GM11168 (cell line): ENCODE measurements around the gene EEFSEC.
"Not testable (repeated sequence)": the region's sequence is repeated elsewhere in the genome, so short reads cannot be mapped to it uniquely, and the experiment has no call there.

ENCODE experiments used
- in situ Hi-C: fragments of 300-500 bp; cut with MboI; formaldehyde crosslinking; loops from one replicate; pipeline ENCODE4 v1.12.0; 2022; ENCODE audit warnings: low sequenced_read_pairs; ENCODE audit not compliant: unreplicated experiment

Gene EEFSEC

GRCh38 chr3:128151758-128152274 is 1.5 kb upstream of the EEFSEC start:
- in situ Hi-C loops, result no loop called here

- in situ Hi-C loops, result no loop called here
These were observed 694 bp upstream of the EEFSEC start for GRCh38 chr3:128152419-128153155.

DNA sequence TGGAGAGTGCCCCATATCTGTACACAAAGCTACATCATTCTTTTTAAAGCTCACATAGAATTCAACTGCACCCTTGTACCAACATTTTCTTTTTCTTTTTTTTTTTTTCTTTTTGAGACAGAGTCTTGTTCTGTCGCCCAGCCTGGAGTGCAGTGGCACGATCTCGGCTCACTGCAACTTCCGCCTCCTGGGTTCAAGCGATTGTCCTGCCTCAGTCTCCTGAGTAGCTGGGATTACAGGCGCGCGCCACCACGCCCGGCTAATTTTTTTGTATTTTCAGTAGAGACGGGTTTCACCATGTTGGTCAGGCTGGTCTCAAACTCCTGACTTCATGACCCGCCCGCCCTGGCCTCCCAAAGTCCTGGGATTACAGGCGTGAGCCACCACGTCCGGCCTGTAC is 1.1 kb downstream of the EEFSEC start:
- in situ Hi-C loops, result not testable (repeated sequence)

GRCh38 chr3:128155616-128156360 is 2.5 kb downstream of the EEFSEC start:
- in situ Hi-C loops, result no loop called here

GRCh38 chr3:128160661-128161060 is 7.4 kb downstream of the EEFSEC start:
- in situ Hi-C loops, result no loop called here

- in situ Hi-C loops, result no loop called here
These were observed 10.2 kb downstream of the EEFSEC start for GRCh38 chr3:128163432-128163831.

DNA sequence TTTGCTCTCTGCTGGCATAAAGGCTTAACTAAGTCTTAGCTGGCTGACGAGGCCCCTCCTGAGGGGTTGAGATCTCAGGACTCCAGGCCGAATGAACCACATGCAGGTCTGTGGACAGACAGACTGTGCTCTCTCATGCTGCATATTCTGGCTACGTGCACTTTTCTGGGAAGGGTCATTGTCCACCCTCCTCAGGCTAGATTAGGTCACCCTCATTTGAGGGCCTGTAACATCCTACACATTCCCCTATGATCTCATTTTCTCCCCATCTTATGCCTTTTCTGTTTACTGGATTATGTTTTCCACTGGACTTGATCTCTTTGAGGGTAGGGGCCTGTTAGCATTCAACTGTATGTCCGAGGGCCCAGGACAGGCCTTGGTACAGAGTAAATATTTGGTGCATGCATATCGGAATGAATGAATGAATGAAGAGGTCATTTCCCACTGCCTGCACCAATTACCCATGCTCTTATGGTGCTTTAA is 13.7 kb downstream of the EEFSEC start:
- in situ Hi-C loops, result no loop called here

GRCh38 chr3:128167646-128167972 is 14.3 kb downstream of the EEFSEC start:
- in situ Hi-C loops, result no loop called here

DNA sequence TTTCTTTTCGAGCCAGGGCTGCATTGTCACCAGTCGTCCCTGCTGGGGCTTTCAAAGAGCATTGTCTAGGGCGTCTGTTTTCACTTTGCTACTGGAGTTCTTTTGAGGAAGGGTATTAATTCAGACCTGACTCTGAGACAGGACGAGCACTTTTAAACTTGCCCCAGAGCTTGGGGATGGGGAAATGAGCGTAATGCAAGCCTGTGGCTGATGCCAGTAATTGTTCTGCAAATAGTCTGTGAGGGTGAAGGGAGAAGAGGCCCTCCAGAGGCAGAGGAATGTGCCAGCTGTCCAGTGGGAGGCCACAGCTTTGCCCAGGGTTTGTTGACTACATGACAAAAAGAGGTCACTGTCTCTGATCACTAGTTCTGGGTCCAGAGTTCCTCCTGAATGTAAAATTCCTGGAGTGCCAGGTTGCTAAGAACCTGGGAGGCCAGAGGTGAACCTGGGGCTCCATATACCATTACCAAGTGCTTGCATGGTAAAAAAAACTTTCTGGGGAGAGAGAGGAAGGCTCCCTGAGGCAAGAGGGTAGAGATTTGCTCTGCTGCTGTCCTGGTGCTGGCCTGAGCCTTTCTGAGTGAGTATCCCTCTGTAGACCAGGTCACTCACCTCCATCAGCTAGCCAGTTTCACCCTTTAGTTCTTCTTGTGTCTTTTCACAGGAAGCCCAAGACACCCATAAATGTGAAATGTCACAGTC is 14.8 kb downstream of the EEFSEC start:
- in situ Hi-C loops, result no loop called here

GRCh38 chr3:128168836-128169235 is 15.6 kb downstream of the EEFSEC start:
- in situ Hi-C loops, result no loop called here

DNA sequence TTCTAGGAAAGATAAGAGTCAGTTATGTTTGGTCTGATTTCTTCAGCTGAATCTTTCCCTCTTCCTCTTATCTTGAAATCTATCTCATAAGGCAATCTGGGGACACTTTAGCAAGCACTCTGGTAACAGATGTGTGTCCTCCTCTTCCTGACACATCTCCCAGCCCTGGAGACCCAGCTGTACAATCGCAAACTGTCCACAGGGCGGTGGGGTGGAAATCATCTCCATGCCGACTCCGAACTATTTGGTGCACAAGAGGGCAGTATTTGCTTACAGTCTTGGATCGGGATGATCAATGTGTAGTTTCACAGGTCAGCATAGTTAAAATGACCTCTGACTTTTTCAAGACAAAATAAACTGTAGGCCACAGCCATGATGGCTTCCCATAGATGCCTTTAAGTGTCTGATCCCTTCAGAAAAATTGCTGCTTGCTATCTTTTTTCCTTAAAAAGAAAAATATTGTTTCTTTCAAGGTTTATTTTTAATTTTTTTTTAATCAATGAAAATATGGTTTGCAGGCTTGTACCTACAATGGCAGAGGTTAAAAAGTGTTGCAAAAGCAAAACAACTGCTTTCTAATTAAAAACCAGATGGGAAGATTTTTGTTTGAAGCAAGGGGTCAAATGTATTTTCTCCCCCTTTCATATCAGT is 17.7 kb downstream of the EEFSEC start:
- in situ Hi-C loops, result no loop called here

GRCh38 chr3:128173200-128173599 is 19.9 kb downstream of the EEFSEC start:
- in situ Hi-C loops, result no loop called here

DNA sequence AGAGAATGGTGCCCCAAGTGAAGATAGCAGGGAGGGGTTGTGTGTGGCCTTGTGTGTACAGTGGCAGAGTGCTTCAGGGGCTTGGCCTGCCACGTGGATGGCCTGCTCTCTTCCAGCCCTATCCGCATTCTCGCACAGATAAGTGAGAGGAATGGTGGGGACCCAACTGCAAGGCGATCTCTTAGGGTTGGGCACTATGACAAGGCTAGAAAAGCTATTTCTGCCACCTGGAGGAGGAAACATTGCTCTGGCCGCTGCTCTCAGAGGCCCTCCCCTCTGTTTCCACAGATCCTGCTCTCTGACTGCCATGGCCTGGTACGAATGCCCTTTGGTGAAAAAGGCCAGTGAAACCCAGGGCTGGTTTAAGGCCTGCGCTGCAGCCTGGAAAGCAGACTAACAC is 20.6 kb downstream of the EEFSEC start:
- in situ Hi-C loops, result no loop called here

DNA sequence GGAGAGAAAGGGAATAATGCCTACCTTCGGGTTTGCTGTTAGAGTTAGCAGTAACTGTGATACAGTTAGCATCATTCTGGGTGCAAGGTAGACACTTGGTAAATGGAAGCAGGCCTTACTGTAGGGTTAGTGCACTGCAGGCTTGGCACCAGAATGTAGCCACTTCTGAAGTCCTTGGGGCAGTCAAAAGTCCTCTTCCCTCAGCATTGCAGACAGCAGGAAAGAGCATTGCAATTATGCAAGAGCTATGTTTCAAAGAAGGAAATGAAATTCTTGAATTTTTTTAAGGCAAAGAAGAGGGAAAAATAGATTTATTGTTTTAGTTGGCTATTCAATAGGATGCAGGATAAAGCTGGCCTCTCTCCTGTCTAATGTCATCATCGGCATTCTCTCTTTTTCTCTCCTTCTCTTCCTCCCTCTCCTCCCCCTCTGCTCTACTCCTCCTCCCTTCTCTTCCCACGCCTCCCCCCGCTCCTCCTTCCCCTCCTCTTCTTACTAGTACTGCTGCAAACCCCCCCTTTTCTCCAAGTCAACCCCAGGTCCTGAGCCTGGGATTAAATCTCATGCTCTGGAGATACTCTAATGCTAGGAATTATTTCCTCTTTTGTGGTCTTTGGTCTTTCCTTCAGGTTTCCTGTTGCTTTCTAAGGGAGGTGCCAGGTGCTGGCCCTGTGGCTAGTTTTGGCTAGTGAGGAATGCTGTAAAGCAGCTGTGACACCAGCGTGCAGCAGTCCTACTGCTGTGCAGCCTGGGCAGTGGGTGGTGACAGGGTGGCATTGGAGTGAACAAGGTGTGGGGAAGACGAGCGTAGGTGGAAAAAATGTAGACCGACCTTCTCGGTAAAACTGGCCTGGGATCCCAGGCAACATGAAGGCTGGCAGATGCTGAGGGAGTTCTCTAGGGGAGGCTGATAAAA is 21.7 kb downstream of the EEFSEC start:
- in situ Hi-C loops, result no loop called here

DNA sequence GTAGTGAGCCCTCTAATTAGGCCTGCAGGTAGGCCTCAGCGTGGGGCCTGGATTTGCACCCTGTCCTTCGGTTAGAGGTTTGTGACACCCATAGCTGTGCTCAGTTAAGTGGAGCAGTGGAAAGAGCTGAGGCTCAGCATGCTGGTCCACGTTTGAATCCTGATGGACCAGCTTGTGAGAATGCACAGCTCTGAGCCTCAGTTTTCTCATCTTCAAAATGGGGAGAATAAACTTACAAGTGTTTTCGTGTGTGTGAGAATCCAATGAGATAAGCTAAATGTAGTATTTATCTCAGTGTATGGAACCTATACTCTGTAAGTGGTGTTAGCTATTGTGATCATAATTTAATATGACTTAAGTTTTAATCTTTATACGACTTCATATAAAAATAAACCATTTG is 22.5 kb downstream of the EEFSEC start:
- in situ Hi-C loops, result no loop called here

DNA sequence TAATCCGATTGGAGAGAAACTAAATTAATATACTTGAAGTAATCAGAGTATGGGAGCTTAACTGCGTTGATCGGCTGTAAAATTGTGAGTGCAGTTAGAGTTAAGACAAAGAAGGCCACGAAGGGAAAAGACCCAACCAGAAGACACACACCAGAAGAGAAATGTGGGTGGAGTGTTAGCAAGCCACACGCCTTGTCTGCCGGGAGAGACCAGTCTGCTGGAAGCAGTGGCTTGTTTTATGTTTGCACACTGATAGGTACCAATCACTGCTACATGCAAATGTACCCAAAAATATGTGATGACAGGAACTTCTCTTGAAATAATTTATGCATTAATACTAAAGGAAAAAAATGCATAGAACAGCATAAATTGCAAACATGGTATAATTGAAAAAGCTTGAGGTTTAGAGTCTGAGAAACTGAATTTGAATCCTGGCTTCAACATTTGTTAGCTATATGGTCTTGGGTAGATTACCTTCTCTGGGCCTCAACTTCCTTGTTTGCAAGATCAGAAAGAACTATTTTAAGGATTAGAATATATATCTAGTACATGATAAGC is 23.1 kb downstream of the EEFSEC start:
- in situ Hi-C loops, result no loop called here

DNA sequence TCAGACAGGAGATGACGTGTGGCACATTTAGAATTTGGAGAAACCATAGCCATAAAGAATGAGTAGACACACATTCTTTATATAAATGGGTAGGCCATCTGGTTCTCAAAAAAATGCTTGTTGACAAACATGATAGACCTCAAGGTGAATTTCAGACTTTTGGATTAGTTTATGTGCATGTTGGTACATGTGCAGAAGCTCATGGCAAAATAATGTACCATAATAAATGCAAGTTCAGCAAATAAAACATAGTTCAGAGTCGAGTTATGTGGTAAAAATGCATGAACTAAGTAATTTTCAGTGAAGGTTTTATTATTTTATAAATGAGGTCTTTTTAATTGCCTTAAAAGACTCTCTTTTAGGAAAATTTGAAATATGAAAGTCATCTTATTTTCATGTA is 24.6 kb downstream of the EEFSEC start:
- in situ Hi-C loops, result no loop called here

DNA sequence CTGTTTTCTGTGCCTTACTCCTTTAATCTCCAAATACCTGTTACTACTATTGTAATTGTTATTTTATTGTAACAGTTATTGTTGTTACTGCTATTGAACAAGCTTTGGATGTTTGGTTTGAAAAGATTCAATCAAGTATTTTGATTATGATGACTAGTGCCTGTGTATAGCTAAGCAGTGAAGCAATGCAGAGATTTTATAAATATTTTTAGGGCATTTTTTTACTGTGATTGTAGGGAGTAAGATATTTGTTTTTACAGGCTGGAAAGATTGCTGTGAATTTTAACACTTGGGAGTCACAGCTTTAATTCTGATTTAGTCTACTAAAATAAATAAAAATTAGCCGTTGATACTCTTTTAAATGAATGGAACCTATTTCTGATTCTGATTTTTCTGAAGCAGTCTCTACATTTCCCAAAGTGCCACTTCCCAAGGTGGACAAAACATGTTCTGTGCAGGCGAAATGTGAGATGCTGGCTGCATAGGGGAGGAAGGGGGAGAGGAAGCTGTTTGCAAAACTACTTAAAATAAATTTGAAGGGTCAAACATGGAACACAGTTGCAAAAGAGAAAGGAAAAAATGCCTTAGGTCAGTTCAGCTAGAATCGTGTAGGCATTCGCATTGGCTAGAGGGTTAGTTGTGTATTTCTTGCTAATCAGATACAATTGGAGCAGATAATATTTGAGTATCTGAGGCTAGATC is 25.7 kb downstream of the EEFSEC start:
- in situ Hi-C loops, result no loop called here

DNA sequence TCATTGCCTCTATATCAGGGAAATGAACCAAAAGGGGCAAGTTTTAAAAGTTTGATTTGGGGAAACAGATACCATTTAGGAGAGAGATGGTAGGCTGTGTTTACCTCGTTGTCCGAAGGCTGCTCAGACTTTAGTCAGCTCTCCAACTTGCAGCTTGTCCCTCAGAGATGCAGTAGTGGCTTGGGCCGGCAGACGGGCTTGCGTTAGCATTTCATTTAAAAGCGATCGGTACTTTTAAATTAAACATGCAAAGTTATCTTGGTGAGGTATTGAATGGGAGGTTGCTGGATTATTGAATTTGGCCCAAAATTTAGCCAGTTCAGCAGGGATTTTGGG is 26.2 kb downstream of the EEFSEC start:
- in situ Hi-C loops, result no loop called here
